ENCODE data around the gene CCNB3.
"Not testable (repeated sequence)": the region's sequence is repeated elsewhere in the genome, so short reads cannot be mapped to it uniquely, and the experiment has no call there.

CCNB3 gene

DNA sequence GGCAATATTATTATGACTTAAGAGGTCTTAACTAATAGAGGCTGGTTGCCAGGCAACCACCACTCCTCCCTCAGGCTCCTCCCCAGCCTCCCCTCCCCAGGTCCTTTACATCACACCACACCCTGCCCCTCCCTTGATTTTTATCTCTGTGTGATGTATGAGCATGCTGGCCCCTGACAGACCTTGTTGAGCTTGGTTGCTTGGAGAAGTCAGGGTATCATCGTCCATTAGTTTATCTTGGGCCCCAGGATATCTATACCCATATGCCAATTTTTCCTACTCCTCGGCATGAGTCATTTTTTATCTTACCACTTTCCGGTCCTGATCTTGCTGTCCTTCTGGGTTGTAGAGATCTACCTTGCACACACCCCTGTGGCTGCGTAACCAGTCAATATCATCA, 6.2 kb upstream of the CCNB3 start:
- H3K36me3 ChIP-seq (ENCODE audit: control insufficient read depth in 1 of 2, insufficient read depth in 2 of 2, low read length in 2 of 2), result no peaks in the 10 kb centered on the region
- no peak overlapping the region for H3K4me3 ChIP-seq (ENCODE audit: low read depth in 1 of 2, low read length in 2 of 2)
- H3K27me3 ChIP-seq (ENCODE audit: low read depth, low read length), result no peaks in the 10 kb centered on the region
- H3K27ac ChIP-seq (ENCODE audit: low read length), result no peak overlapping the region
- no peaks in the 10 kb centered on the region for H3K9me3 ChIP-seq (ENCODE audit: control insufficient read depth in 1 of 2, low read length in 2 of 2)
- no peaks in the 10 kb centered on the region for H3K4me1 ChIP-seq (ENCODE audit: control insufficient read depth in 1 of 2, insufficient read depth in 2 of 2, low read length in 2 of 2)

DNA sequence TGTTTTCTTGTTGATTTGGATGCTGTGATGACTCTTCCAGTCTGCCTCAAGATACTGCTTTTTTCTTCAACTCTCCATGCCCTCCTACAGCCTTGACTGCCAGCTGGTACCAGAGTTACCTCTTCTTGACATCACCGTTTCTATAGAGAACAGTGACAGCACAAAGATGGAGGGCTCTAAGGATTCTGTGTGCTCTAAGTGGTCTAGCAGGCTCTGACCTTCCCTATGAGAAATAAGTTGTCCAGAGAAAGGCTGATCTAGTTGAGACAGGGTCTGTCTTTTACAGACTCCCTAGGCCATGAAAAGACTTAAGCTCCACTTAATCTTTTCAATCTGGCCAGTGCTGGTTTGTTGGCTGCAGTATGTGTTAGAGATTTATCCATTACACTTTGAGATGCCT, 3.7 kb upstream of the CCNB3 start, which contains the start of gene AKAP4:
Gene AKAP4, minus strand, starts transcription at position 101 of the 400 bp plus-strand sequence. CDS start 118 bp downstream, outside the sequence.
- H3K27me3 ChIP-seq (ENCODE audit: low read depth, low read length), result no peaks in the 10 kb centered on the region
- H3K36me3 ChIP-seq (ENCODE audit: control insufficient read depth in 1 of 2, insufficient read depth in 2 of 2, low read length in 2 of 2), result no peaks in the 10 kb centered on the region
- no peak within 1 kb of the TSS for H3K4me3 ChIP-seq (ENCODE audit: low read depth in 1 of 2, low read length in 2 of 2)
- no peak within 1 kb of the TSS for H3K27ac ChIP-seq (ENCODE audit: low read length)
- no peaks in the 10 kb centered on the region for H3K9me3 ChIP-seq (ENCODE audit: control insufficient read depth in 1 of 2, low read length in 2 of 2)
- H3K4me1 ChIP-seq (ENCODE audit: control insufficient read depth in 1 of 2, insufficient read depth in 2 of 2, low read length in 2 of 2), result no peaks in the 10 kb centered on the region

DNA sequence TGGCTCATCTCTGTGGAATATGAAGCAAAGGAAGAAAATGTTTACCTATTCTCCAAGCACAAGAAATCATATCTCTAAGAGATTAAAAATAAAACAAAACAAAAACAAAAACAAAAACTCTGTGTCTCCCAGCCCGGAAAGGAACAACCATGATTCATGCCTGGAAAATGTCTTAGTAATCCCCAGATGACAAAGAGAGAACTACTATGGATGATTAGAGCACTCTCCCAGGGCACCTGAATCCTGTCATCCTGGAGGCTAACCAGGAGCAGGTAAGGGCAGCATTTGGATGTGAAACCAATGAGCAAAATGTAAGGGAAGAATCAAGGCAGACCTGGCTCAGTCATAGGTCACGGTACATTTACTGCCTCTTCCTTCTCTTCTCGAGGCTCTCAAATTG, 2.0 kb upstream of the CCNB3 start:
- Histone ChIP-seq H3K4me1 (ENCODE audit: control insufficient read depth in 1 of 2, insufficient read depth in 2 of 2, low read length in 2 of 2) (no peaks in the 10 kb centered on the region), H3K9me3 (ENCODE audit: control insufficient read depth in 1 of 2, low read length in 2 of 2) (no peaks in the 10 kb centered on the region), H3K36me3 (ENCODE audit: control insufficient read depth in 1 of 2, insufficient read depth in 2 of 2, low read length in 2 of 2) (no peaks in the 10 kb centered on the region), H3K4me3 (ENCODE audit: low read depth in 1 of 2, low read length in 2 of 2) (no peak overlapping the region), H3K27me3 (ENCODE audit: low read depth, low read length) (no peaks in the 10 kb centered on the region), H3K27ac (ENCODE audit: low read length) (no peak overlapping the region)

DNA sequence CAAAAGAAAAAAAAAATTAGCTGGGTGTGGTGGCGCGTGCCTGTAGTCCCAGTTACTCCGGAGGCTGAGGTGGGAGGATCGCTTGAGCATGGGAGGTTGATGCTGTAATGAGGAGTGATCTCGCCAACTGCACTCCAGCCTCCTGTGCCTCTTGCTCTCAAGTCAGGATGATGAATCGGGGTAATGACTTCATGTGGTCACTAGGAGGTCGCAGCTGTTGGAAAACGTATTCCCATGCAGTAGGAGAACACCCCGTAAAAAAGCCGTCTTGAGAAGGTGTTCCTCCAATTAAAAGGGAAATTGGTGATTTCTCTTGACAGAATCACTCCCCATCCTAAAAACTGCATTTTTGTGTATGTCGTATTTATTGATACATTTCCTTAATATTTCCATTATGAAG, 2.2 kb downstream of the CCNB3 start:
- Histone ChIP-seq H3K27ac (ENCODE audit: low read length) (no peak overlapping the region), H3K9me3 (ENCODE audit: control insufficient read depth in 1 of 2, low read length in 2 of 2) (no peaks in the 10 kb centered on the region), H3K27me3 (ENCODE audit: low read depth, low read length) (no peaks in the 10 kb centered on the region), H3K36me3 (ENCODE audit: control insufficient read depth in 1 of 2, insufficient read depth in 2 of 2, low read length in 2 of 2) (no peaks in the 10 kb centered on the region), H3K4me1 (ENCODE audit: control insufficient read depth in 1 of 2, insufficient read depth in 2 of 2, low read length in 2 of 2) (no peaks in the 10 kb centered on the region), H3K4me3 (ENCODE audit: low read depth in 1 of 2, low read length in 2 of 2) (no peak overlapping the region)

DNA sequence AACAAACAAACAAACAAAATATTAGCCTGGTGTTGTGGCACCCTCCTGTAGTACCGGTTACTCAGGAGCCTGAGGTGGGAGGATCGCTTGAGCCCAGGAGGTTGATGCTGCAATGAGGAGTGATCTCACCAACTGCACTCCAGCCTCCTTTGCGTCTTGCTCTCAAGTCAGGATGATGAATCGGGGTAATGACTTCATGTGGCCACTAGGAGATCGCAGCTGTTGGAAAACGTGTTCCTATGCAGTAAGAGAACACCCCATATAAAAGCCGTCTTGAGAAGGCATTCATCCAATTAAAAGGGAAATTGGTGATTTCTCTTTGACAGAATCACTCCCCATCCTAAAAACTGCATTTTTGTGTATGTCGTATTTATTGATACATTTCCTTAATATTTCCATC, 6.9 kb downstream of the CCNB3 start:
- no peaks in the 10 kb centered on the region for H3K36me3 ChIP-seq (ENCODE audit: control insufficient read depth in 1 of 2, insufficient read depth in 2 of 2, low read length in 2 of 2)
- H3K27ac ChIP-seq (ENCODE audit: low read length), result no peak overlapping the region
- no peak overlapping the region for H3K4me3 ChIP-seq (ENCODE audit: low read depth in 1 of 2, low read length in 2 of 2)
- no peaks in the 10 kb centered on the region for H3K27me3 ChIP-seq (ENCODE audit: low read depth, low read length)
- H3K9me3 ChIP-seq (ENCODE audit: control insufficient read depth in 1 of 2, low read length in 2 of 2), result no peaks in the 10 kb centered on the region
- H3K4me1 ChIP-seq (ENCODE audit: control insufficient read depth in 1 of 2, insufficient read depth in 2 of 2, low read length in 2 of 2), result no peaks in the 10 kb centered on the region

DNA sequence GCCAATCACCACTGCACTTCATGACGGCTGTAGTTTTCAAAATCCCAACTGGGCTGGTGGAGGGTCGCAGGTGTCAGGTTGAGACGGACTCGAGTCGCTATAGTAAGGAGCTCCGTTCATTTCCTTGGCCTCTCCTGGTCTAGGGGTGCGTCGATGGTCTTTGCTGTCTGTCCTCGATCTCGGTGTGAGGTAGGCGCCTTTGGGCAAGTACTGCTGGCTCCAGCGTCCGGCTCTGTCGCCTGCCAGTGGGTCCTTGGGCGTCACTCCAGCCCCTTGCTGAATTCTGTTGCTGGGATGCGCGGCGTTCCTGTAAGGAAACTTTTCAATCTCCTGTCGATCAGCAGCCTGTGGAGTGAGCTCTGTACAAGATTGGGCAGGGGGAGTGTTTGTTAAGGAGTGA, 76.7 kb downstream of the CCNB3 start:
- H3K27me3 ChIP-seq (ENCODE audit: low read depth, low read length), result no peaks in the 10 kb centered on the region
- no peaks in the 10 kb centered on the region for H3K9me3 ChIP-seq (ENCODE audit: control insufficient read depth in 1 of 2, low read length in 2 of 2)
- H3K4me3 ChIP-seq (ENCODE audit: low read depth in 1 of 2, low read length in 2 of 2), result no peak overlapping the region
- H3K27ac ChIP-seq (ENCODE audit: low read length), result no peak overlapping the region
- H3K36me3 ChIP-seq (ENCODE audit: control insufficient read depth in 1 of 2, insufficient read depth in 2 of 2, low read length in 2 of 2), result no peaks in the 10 kb centered on the region
- no peaks in the 10 kb centered on the region for H3K4me1 ChIP-seq (ENCODE audit: control insufficient read depth in 1 of 2, insufficient read depth in 2 of 2, low read length in 2 of 2)

DNA sequence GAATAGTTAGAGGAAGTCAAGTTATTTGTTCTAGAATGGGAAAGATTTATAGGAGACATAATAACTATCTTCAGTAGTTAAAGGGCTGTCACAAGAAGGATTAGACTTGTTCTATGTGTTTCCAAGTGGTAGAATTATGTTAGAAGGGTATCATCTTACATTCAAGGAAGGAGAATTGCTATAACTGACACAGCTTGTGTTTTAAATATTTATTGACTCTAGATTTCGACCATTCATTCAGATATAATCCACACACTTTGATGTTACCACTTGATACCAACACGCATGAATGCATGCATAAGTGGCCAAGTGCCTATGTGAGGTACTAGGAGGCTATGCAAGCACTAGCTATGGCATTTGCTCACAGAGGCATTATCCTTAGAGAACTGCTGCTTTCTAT, 122.7 kb downstream of the CCNB3 start:
- no peak overlapping the region for H3K27ac ChIP-seq (ENCODE audit: low read length)
- no peaks in the 10 kb centered on the region for H3K9me3 ChIP-seq (ENCODE audit: control insufficient read depth in 1 of 2, low read length in 2 of 2)
- H3K4me3 ChIP-seq (ENCODE audit: low read depth in 1 of 2, low read length in 2 of 2), result no peak overlapping the region
- no peaks in the 10 kb centered on the region for H3K27me3 ChIP-seq (ENCODE audit: low read depth, low read length)
- no peaks in the 10 kb centered on the region for H3K4me1 ChIP-seq (ENCODE audit: control insufficient read depth in 1 of 2, insufficient read depth in 2 of 2, low read length in 2 of 2)
- H3K36me3 ChIP-seq (ENCODE audit: control insufficient read depth in 1 of 2, insufficient read depth in 2 of 2, low read length in 2 of 2), result no peaks in the 10 kb centered on the region

DNA sequence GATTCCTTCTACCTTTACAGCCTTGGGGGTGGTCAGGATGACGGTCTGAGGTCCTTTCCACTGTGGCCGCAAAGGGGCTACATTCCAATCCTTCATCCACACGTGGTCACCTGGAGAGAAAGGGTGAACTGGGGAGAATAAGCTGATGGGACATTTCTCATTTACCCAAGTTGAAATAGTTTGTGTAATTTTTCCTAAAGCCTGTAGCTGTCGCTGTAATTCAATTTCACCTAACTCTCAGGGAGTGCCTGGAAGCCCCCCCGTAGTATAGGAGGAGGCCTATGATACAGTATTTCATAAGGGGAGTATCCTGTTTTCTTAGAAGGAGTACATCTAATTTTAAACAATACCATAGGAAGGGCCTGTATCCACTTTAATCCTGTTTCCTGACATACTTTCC, 128.1 kb downstream of the CCNB3 start:
- not testable (repeated sequence) for H3K9me3 ChIP-seq (ENCODE audit: control insufficient read depth in 1 of 2, low read length in 2 of 2); H3K27me3 ChIP-seq (ENCODE audit: low read depth, low read length)

DNA sequence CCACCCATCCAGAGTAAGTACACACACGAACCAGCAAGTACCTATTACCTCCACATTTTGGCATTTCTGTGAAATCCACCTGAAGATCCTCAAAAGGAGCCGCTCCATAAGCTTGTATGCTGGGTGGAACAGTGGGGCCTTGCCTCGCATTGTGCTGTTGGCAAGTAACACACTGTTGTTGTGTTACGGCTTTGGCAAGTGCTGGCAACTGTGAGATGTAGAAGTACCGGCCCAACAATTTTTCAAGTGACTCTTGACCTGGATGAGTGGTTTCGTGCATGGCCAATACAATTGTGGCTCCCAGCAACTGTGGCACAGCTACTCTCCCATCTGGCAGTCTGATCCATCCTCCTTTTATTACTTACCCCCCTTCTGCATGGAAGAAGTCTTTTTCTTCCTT, 128.7 kb downstream of the CCNB3 start:
- H3K9me3 ChIP-seq (ENCODE audit: control insufficient read depth in 1 of 2, low read length in 2 of 2), result no peaks in the 10 kb centered on the region
- H3K4me3 ChIP-seq (ENCODE audit: low read depth in 1 of 2, low read length in 2 of 2), result no peak overlapping the region
- H3K4me1 ChIP-seq (ENCODE audit: control insufficient read depth in 1 of 2, insufficient read depth in 2 of 2, low read length in 2 of 2), result no peaks in the 10 kb centered on the region
- no peak overlapping the region for H3K27ac ChIP-seq (ENCODE audit: low read length)
- H3K27me3 ChIP-seq (ENCODE audit: low read depth, low read length), result no peaks in the 10 kb centered on the region
- H3K36me3 ChIP-seq (ENCODE audit: control insufficient read depth in 1 of 2, insufficient read depth in 2 of 2, low read length in 2 of 2), result no peaks in the 10 kb centered on the region

More for the DNA sequence above, 128.1 kb downstream of the CCNB3 start:
- H3K4me3 ChIP-seq (ENCODE audit: low read depth in 1 of 2, low read length in 2 of 2); H3K27ac ChIP-seq (ENCODE audit: low read length); H3K4me1 ChIP-seq (ENCODE audit: control insufficient read depth in 1 of 2, insufficient read depth in 2 of 2, low read length in 2 of 2); H3K36me3 ChIP-seq (ENCODE audit: control insufficient read depth in 1 of 2, insufficient read depth in 2 of 2, low read length in 2 of 2): not testable (repeated sequence)

DNA sequence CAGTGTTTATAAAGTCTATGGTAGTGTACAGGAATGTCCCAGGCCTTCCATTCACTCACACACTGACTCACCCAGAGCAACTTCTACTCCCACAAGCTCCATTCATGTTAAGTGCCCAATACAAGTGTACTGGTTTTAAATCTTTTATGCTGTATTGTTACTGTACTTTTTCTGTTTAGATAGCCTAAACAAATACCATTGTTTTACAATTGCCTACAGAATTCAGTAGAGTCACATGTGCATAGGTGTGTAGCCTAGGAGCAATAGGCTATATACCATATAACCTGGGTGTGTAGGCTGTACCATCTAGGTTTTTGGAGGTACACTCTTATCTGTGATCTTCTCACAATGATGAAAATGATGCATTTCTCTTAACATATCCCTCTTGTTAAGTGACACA, 139.4 kb downstream of the CCNB3 start:
- H3K4me3 ChIP-seq (ENCODE audit: low read depth in 1 of 2, low read length in 2 of 2), result no peak overlapping the region
- no peaks in the 10 kb centered on the region for H3K9me3 ChIP-seq (ENCODE audit: control insufficient read depth in 1 of 2, low read length in 2 of 2)
- no peaks in the 10 kb centered on the region for H3K4me1 ChIP-seq (ENCODE audit: control insufficient read depth in 1 of 2, insufficient read depth in 2 of 2, low read length in 2 of 2)
- no peak overlapping the region for H3K27ac ChIP-seq (ENCODE audit: low read length)
- H3K36me3 ChIP-seq (ENCODE audit: control insufficient read depth in 1 of 2, insufficient read depth in 2 of 2, low read length in 2 of 2), result no peaks in the 10 kb centered on the region
- H3K27me3 ChIP-seq (ENCODE audit: low read depth, low read length), result no peaks in the 10 kb centered on the region

DNA sequence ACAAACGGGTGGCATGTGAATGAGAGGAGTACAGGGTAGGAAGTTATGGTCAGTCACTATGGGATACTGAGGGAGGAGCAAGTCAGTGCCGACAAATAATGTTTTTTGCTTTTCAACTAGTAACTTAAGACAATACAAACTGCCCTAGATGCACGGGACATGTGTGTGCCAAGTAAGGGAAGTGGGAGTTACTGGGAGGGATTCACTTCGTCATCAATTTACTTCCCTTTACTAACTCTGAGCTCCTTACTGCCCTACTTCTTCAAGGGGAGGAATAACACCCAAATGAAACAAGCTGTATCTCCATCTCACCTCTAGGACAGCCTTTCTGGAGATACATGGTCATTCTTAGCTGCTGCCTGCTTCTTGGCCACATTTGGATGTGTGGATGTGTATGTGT, 168.4 kb downstream of the CCNB3 start:
- no peaks in the 10 kb centered on the region for H3K36me3 ChIP-seq (ENCODE audit: control insufficient read depth in 1 of 2, insufficient read depth in 2 of 2, low read length in 2 of 2)

DNA sequence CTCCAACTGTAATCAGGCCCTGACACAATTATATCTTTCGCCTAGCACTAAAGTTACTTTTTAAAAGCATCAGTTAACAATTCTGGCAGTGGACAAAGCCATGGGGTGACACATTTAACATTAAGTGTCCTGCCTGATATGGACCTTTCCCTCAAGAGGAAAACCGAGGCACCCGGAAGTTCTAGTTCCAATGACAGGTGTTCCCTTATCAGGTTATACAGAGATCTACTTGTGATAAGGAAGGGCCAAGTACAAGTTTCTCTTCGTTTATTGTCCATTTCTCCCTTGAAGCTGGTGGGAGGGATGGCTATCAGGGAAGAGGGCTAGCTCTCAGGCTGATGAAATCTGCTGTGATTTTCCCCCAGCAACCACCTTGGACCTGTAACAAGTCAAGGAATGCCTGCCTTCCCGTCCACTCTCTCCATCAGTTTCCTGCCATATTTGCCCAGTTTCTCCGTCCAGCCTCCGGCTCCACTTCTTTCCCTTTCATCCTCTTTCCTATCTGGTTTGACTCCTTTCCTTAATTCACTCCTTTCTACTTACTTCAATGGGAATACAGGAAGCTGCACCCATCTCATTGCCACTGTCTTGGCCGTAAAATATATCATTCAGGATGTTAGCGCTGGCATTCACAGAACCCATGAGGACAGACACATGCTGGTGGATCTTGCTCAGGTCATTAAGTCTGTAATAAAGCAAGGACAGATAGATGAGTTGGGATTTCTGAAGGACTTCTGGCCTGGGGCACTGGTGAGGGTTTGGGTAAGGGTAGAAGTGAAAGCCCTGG, 171.1 kb downstream of the CCNB3 start:
- Histone ChIP-seq H3K4me1 (ENCODE audit: control insufficient read depth in 1 of 2, insufficient read depth in 2 of 2, low read length in 2 of 2) (no peaks in the 10 kb centered on the region), H3K27ac (ENCODE audit: low read length) (no peak overlapping the region), H3K27me3 (ENCODE audit: low read depth, low read length) (no peaks in the 10 kb centered on the region), H3K36me3 (ENCODE audit: control insufficient read depth in 1 of 2, insufficient read depth in 2 of 2, low read length in 2 of 2) (no peaks in the 10 kb centered on the region), H3K9me3 (ENCODE audit: control insufficient read depth in 1 of 2, low read length in 2 of 2) (no peaks in the 10 kb centered on the region), H3K4me3 (ENCODE audit: low read depth in 1 of 2, low read length in 2 of 2) (no peak overlapping the region)

More for the DNA sequence above, 168.4 kb downstream of the CCNB3 start:
- Histone ChIP-seq H3K27ac (ENCODE audit: low read length) (no peak overlapping the region), H3K4me3 (ENCODE audit: low read depth in 1 of 2, low read length in 2 of 2) (no peak overlapping the region), H3K9me3 (ENCODE audit: control insufficient read depth in 1 of 2, low read length in 2 of 2) (no peaks in the 10 kb centered on the region), H3K27me3 (ENCODE audit: low read depth, low read length) (no peaks in the 10 kb centered on the region), H3K4me1 (ENCODE audit: control insufficient read depth in 1 of 2, insufficient read depth in 2 of 2, low read length in 2 of 2) (no peaks in the 10 kb centered on the region)

All from muscle layer of duodenum (tissue), 2 donors.